ENCODE data around the gene CARMIL1.

Gene CARMIL1

DNA sequence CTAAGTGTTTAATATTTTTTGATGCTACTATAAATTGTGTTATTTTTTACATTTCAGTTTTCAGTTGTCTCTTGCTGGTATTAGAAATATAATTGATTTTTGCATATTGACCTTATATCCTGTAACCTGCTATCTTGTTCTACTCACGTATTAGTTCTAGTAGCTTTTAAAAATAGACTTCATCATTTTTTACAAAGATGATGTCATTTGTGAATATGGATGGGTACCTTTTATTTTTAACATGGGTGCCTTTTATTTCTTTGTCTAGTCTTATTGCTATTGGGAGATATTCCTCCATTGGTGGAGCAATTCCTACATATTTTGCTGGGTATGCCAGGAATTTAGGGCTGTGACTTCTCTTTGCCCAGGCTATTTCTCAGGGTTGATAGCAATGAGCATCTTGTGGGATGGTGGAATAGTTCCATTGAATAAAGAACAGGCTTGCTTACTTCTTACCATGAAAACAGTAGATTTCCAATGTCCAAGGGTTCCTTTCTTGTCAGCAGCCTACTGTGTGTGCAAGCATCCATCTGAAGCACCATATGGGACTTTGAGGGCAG is 149.7 kb downstream of the CARMIL1 start:
- no peaks in the 10 kb centered on the region for H3K79me2 ChIP-seq (ENCODE audit: low read length)
- H3K9me3 ChIP-seq (ENCODE audit: insufficient read depth, low read length): peaks cover 4% of the 10 kb centered on the region; the same call in 1 of the 2 replicates
- no peaks in the 10 kb centered on the region for H3K4me1 ChIP-seq (ENCODE audit: low read length)
- no peak overlapping the region for H3K4me2 ChIP-seq (ENCODE audit: low read length)
- H3K27me3 ChIP-seq (ENCODE audit: low read depth, low read length): no peaks in the 10 kb centered on the region
- H3K27ac ChIP-seq (ENCODE audit: low read length): no peak overlapping the region
- TF ChIP-seq EZH2phosphoT487 (IDR thresholded peaks at IDR 0.05; ENCODE audit: low read depth) (no peak), CTCF (IDR thresholded peaks at IDR 0.05; ENCODE audit: low read depth, low read length) (no peak)
- H2AFZ ChIP-seq (ENCODE audit: low read depth, low read length): no peak overlapping the region
- no peaks in the 10 kb centered on the region for H4K20me1 ChIP-seq (ENCODE audit: insufficient read depth, low read length)
- no peak overlapping the region for H3K4me3 ChIP-seq (ENCODE audit: low read length)
- no peak overlapping the region for H3K9ac ChIP-seq (ENCODE audit: low read length)
- no peaks in the 10 kb centered on the region for H3K36me3 ChIP-seq (replicated peaks; ENCODE audit: low read depth, low read length)

DNA sequence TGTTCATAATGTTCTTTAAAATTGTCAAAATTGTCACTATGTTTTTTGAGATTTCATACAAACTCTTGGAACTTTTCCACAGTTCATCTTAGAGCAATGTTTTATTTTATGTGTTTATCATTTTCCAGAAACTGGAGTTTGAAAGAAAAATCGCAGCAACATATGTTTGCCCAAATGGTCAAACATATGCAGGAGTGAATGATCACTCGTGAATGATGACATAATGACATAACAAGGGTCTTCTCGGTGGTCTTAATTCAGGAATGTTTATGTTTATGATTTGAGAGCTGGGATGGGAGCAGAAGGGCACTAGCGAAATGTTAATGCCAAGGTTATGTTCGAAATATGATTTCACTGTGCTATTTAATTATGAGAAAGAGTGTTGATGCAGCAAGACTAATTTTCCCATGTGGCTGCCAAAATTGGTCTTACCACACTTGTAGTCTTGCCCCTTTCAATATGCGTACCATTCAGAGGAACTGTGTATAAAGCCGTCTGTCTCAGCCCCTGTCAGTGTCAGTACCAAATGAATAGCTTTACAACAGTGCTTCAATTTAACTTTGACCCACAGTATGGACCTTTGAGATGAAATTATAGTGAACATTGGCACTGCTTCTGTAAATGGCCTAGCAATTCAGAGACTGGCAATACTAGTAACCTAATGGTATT is 152.3 kb downstream of the CARMIL1 start:
- Histone ChIP-seq H3K4me1 (ENCODE audit: low read length) (no peaks in the 10 kb centered on the region), H3K9me3 (ENCODE audit: insufficient read depth, low read length) (peaks cover 4% of the 10 kb centered on the region; the same call in 1 of the 2 replicates), H3K27me3 (ENCODE audit: low read depth, low read length) (no peaks in the 10 kb centered on the region), H3K9ac (ENCODE audit: low read length) (no peak overlapping the region), H3K4me3 (ENCODE audit: low read length) (no peak overlapping the region), H3K27ac (ENCODE audit: low read length) (no peak overlapping the region), H3K4me2 (ENCODE audit: low read length) (no peak overlapping the region), H2AFZ (ENCODE audit: low read depth, low read length) (0 out of 2 replicates have a peak overlapping the region, but pooled peaks have one; percentile 21), H3K36me3 (replicated peaks; ENCODE audit: low read depth, low read length) (no peaks in the 10 kb centered on the region), H4K20me1 (ENCODE audit: insufficient read depth, low read length) (no peaks in the 10 kb centered on the region), H3K79me2 (ENCODE audit: low read length) (no peaks in the 10 kb centered on the region)
- no peak for TF ChIP-seq CTCF (IDR thresholded peaks at IDR 0.05; ENCODE audit: low read depth, low read length)
- TF ChIP-seq EZH2phosphoT487 (IDR thresholded peaks at IDR 0.05; ENCODE audit: low read depth): no peak

DNA sequence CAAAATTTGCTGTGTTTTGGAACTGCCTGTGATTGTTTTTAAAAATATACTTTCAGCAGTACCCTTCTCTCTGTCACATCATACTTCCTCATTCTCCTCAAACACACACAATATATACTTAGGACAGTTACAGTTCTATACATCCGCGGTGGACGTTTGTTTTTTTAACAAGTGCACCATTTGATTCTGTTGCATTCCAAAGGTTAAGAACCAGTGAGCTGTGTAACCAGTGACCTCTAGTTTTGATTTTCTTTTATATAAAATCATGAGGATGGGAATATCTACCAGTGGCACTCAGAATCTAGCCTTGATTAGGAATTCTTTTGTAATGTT is 152.8 kb downstream of the CARMIL1 start:
- Histone ChIP-seq H3K9ac (ENCODE audit: low read length) (no peak overlapping the region), H3K4me2 (ENCODE audit: low read length) (no peak overlapping the region)

More for the DNA sequence above, 152.8 kb downstream of the CARMIL1 start:
- H3K9me3 ChIP-seq (ENCODE audit: insufficient read depth, low read length): peaks cover 4% of the 10 kb centered on the region; the same call in 1 of the 2 replicates
- TF ChIP-seq CTCF (IDR thresholded peaks at IDR 0.05; ENCODE audit: low read depth, low read length) (no peak), EZH2phosphoT487 (IDR thresholded peaks at IDR 0.05; ENCODE audit: low read depth) (no peak)
- no peaks in the 10 kb centered on the region for H3K4me1 ChIP-seq (ENCODE audit: low read length)
- H2AFZ ChIP-seq (ENCODE audit: low read depth, low read length): 0 out of 2 replicates have a peak overlapping the region, but pooled peaks have one; percentile 21
- H3K4me3 ChIP-seq (ENCODE audit: low read length): no peak overlapping the region
- H3K27me3 ChIP-seq (ENCODE audit: low read depth, low read length): no peaks in the 10 kb centered on the region
- H3K27ac ChIP-seq (ENCODE audit: low read length): no peak overlapping the region
- H3K36me3 ChIP-seq (replicated peaks; ENCODE audit: low read depth, low read length): no peaks in the 10 kb centered on the region
- no peaks in the 10 kb centered on the region for H3K79me2 ChIP-seq (ENCODE audit: low read length)
- no peaks in the 10 kb centered on the region for H4K20me1 ChIP-seq (ENCODE audit: insufficient read depth, low read length)
